K562 (cell line): ENCODE measurements around the gene SUOX.

ENCODE experiments used
- DMBX1 ChIP-seq: fragments of 250-450 bp; sonication (Bioruptor Pico); IDR thresholded peaks from 2 replicates; pipeline ENCODE4 v1.8.0; 2022; ENCODE audit warnings: inconsistent platforms, mild to moderate bottlenecking, moderate library complexity, borderline replicate concordance
- EP300 ChIP-seq: IDR thresholded peaks from 2 replicates; pipeline ENCODE4 v1.6.1; 2012; ENCODE audit warnings: low read length, improper control_type of control experiment
- GABPB1 ChIP-seq: sonication (generic); formaldehyde crosslinking; IDR thresholded peaks from 2 replicates; pipeline ENCODE4 v1.8.0; 2022; ENCODE audit warnings: mild to moderate bottlenecking, missing genetic modification reagents
- HNRNPUL1 ChIP-seq: fragments of 200-400 bp; formaldehyde crosslinking; IDR thresholded peaks from 2 replicates; pipeline ENCODE4 v1.6.1; 2017; ENCODE audit warnings: low read length
- NCOA1 ChIP-seq: fragments of 450-650 bp; IDR thresholded peaks from 2 replicates; pipeline ENCODE4 v1.6.1; 2016; ENCODE audit warnings: low read depth
- NFE2 ChIP-seq: IDR thresholded peaks from 2 replicates; pipeline ENCODE4 v1.6.1; 2014; ENCODE audit warnings: antibody characterized with exemption, low read depth
- NFYB ChIP-seq: IDR thresholded peaks from 2 replicates; pipeline ENCODE4 v1.6.1; 2011; ENCODE audit warnings: mild to moderate bottlenecking, moderate library complexity; ENCODE audit not compliant: insufficient read length; ENCODE audit errors: extremely low read depth
- NUFIP1 ChIP-seq: fragments of 450-650 bp; IDR thresholded peaks from 2 replicates; pipeline ENCODE4 v1.6.1; 2018; ENCODE audit not compliant: partially characterized antibody
- POLR2A ChIP-seq: fragments of 450-650 bp; conservative IDR thresholded peaks from 2 replicates; pipeline ENCODE4 v1.6.1; 2016
- ZNF384 ChIP-seq: IDR thresholded peaks from 2 replicates; pipeline ENCODE4 v1.6.1; 2012; ENCODE audit warnings: low read depth, low read length, improper control_type of control experiment
- TF ChIP-seq, protein P1 (sequence below): sonication (generic); formaldehyde crosslinking; IDR thresholded peaks from 2 replicates; pipeline ENCODE4 v1.9.0; 2022; ENCODE audit warnings: mild to moderate bottlenecking, missing genetic modification reagents
- TF ChIP-seq, protein P2 (sequence below): sonication (generic); formaldehyde crosslinking; IDR thresholded peaks from 2 replicates; pipeline ENCODE4 v1.8.0; 2022; ENCODE audit warnings: mild to moderate bottlenecking, missing genetic modification reagents

DNA sequence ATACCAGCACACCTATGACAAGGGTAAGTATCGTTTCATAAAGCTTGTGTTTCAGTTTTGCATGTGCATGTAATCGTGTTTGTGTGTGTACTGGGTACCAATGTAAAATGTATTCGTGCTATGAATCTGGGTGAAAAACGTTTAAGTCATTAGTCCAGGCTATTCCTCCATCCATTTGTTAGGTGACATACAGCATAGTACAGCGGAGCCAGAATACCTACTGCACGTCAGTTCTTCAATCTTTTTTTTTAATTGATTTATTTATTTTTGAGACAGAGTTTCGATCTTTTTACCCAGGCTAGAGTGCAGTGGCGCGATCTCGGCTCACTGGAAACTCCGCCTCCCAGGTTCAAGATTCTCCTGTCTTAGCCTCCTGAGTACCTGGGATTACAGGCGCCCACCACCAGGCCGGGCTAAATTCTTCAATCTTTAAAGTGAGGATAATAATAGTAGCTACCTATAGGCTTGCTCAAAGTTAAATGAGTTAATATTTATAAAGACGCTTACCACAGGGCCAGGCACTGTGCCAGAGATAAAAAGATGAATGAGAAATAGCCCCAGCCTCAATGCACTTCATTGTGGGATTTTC, 44.0 kb downstream of the SUOX start:
- TF ChIP-seq POLR2A, result no peak
- no peak for TF ChIP-seq GABPB1
- TF ChIP-seq ZNF384, result no peak
- no peak for TF ChIP-seq HNRNPUL1
- TF ChIP-seq EP300, result no peak
- TF ChIP-seq, protein P1, sequence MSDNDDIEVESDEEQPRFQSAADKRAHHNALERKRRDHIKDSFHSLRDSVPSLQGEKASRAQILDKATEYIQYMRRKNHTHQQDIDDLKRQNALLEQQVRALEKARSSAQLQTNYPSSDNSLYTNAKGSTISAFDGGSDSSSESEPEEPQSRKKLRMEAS, result no peak
- no peak for TF ChIP-seq DMBX1 (CRISPR knock-in tag)
- no peak for TF ChIP-seq NUFIP1
- no peak for TF ChIP-seq NFYB
- no peak for TF ChIP-seq NFE2
- no peak for TF ChIP-seq NCOA1
- TF ChIP-seq, protein P2, sequence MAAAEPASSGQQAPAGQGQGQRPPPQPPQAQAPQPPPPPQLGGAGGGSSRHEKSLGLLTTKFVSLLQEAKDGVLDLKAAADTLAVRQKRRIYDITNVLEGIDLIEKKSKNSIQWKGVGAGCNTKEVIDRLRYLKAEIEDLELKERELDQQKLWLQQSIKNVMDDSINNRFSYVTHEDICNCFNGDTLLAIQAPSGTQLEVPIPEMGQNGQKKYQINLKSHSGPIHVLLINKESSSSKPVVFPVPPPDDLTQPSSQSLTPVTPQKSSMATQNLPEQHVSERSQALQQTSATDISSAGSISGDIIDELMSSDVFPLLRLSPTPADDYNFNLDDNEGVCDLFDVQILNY (CRISPR knock-in tag), result no peak
